Measurements from ENCODE around the gene KLHL12.

The KLHL12 gene

DNA sequence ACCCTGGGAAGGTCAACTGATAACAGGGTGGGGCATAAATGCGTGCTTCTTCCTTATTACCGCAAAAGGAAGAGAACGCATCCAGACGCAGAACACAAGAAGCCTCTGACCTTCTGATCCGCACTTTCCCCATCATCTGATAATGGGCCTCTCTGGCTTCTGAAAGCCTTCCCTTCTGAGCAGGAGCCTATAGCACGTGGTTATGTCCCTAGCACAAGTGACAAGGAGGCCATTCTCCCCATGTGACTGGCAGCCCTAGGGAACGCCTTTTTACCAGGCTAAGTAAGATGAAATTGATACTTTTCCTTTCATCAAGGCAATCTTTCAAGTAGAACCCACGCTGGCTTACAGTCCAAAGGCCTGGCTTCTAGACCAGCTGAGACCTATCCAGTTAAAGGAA lies 72.2 kb downstream of the KLHL12 start:
- no peak overlapping the region for H3K27ac ChIP-seq
- DNase-seq: no peak
- in situ Hi-C loops (cut with HindIII; ENCODE audit: low pct_ligation_motif_present, low sequenced_read_pairs): no loop called here
- H3K4me3 ChIP-seq (ENCODE audit: low read depth, low read length): no peak overlapping the region
- TF ChIP-seq, protein P1, sequence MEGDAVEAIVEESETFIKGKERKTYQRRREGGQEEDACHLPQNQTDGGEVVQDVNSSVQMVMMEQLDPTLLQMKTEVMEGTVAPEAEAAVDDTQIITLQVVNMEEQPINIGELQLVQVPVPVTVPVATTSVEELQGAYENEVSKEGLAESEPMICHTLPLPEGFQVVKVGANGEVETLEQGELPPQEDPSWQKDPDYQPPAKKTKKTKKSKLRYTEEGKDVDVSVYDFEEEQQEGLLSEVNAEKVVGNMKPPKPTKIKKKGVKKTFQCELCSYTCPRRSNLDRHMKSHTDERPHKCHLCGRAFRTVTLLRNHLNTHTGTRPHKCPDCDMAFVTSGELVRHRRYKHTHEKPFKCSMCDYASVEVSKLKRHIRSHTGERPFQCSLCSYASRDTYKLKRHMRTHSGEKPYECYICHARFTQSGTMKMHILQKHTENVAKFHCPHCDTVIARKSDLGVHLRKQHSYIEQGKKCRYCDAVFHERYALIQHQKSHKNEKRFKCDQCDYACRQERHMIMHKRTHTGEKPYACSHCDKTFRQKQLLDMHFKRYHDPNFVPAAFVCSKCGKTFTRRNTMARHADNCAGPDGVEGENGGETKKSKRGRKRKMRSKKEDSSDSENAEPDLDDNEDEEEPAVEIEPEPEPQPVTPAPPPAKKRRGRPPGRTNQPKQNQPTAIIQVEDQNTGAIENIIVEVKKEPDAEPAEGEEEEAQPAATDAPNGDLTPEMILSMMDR (IDR thresholded peaks at IDR 0.05; ENCODE audit: low read depth, low read length, missing control alignments): no peak
- no peaks in the 10 kb centered on the region for H3K36me3 ChIP-seq (replicated peaks)
- H3K27me3 ChIP-seq (replicated peaks): no peaks in the 10 kb centered on the region

DNA sequence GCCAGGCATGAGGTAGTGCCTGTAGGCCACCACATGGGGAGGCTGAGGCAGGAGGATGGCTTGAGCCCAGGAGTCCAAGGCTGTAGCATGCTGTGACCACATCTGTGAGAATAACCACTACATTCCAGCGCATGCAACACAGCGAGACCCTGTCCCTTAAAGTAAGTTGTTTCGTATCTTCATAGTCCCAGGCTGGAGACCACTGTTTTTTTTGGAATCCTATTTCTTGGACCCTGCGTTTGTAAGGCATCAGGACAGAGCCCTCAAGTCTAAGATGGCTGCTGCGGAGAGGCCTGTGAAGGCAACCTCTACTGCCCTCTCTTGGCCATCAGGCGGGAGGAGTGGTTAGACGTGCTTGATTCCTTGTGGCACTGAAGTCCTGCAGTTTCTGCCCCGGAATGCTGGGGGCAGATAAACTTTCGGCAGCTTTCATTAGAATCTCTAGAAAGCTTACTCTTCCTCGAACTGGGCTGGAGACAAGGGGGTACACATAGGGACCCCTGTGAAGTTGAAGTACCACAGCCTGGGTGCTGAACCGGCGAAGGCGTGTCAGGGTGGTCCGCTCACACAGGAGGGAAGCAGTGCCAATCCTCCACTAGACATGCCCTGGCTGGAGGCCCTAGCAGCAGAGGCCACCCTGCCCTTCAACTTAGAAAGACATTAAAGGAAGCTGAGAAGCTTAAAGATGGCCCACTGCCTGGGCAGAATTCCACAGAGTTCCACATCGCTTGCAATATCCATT lies 74.7 kb downstream of the KLHL12 start:
- in situ Hi-C loops (cut with HindIII; ENCODE audit: low pct_ligation_motif_present, low sequenced_read_pairs): no loop called here
- no peaks in the 10 kb centered on the region for H3K27me3 ChIP-seq (replicated peaks)
- no peak overlapping the region for H3K4me3 ChIP-seq (ENCODE audit: low read depth, low read length)
- no peaks in the 10 kb centered on the region for H3K36me3 ChIP-seq (replicated peaks)
- DNase-seq: peak; percentile 59
- no peak overlapping the region for H3K27ac ChIP-seq
- TF ChIP-seq, protein P1 (IDR thresholded peaks at IDR 0.05; ENCODE audit: low read depth, low read length, missing control alignments): peak; percentile 81

DNA sequence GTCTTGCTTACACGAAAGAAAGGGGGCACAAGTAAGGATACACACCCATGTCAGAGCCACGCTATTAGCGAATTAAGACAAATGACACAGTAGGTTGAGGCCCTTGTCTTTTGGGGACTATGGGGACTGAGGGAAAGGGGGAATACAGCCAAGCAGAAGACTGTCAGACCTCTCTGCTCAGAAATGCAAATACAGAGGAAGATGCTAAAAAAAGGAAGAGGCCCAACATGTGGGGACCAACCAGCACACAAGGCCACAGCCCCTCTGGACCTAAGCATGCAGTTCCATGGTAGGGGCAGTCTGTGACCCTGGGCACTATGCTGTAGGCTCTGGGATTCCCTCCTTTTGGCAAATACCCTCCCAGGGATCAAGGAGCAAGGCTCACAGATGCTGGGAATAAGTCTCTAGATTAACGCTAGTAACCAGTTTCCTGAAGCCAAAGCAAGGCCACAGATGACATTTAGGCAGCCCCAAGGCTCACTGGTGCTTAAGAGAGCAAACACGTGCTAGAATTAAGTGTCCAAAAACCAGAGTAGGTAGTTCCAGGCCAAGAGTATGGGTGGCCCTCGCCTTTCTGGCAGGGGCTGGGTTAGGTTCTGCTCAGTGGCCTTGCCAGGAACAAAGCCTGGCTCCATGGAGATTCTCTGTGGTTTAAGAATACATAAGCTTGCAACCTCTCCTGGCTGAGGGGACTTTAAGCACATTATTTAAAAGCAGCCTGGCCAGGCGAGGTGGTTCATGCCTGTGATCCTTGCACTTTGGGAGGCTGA lies 76.3 kb downstream of the KLHL12 start:
- no peak overlapping the region for H3K27ac ChIP-seq
- no peaks in the 10 kb centered on the region for H3K27me3 ChIP-seq (replicated peaks)
- TF ChIP-seq, protein P1 (IDR thresholded peaks at IDR 0.05; ENCODE audit: low read depth, low read length, missing control alignments): no peak
- H3K4me3 ChIP-seq (ENCODE audit: low read depth, low read length): no peak overlapping the region
- in situ Hi-C loops (cut with HindIII; ENCODE audit: low pct_ligation_motif_present, low sequenced_read_pairs): no loop called here
- no peaks in the 10 kb centered on the region for H3K36me3 ChIP-seq (replicated peaks)
- DNase-seq: no peak

DNA sequence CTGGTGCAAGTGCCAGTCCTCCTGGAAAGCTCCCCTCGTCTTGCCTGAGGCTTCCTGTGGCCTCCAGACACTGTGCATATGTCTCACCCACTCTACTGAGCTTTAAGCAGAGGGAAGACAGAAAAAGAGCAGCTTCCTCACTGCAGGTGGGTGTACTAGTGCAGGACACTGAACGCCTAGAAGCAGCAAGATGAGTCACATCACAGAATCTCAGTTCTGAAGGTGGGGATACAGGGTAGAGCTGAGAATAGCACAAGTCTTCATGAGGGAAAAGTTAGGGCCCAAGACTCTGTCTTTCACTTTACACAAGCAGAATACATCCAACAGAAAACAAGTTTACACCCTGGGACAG lies 78.9 kb downstream of the KLHL12 start:
- Histone ChIP-seq H3K27ac (no peak overlapping the region), H3K27me3 (replicated peaks) (no peaks in the 10 kb centered on the region), H3K36me3 (replicated peaks) (no peaks in the 10 kb centered on the region), H3K4me3 (ENCODE audit: low read depth, low read length) (no peak overlapping the region)
- TF ChIP-seq, protein P1 (IDR thresholded peaks at IDR 0.05; ENCODE audit: low read depth, low read length, missing control alignments): no peak
- in situ Hi-C loops (cut with HindIII; ENCODE audit: low pct_ligation_motif_present, low sequenced_read_pairs): no loop called here
- no peak for DNase-seq

DNA sequence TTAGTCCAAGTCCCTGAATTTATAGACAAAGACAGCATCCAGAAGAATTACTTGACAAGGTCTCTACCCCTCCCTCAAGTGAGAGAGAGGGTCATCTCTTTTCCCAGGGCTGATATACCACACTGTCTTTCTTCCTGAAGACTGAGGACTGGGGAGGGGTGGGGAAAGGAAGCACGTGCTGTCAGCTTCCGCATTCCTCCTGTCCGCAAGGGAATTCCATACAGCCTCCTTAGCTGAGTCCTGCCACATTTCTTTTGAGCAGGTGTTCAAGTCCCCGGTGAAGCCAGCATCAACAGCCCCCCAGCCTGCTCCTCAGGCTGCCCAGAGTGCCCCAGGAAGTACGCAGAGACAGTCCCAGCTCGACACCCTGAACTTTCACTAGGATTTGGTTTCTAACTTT lies 82.1 kb downstream of the KLHL12 start:
- H3K27ac ChIP-seq: no peak overlapping the region
- TF ChIP-seq, protein P1 (IDR thresholded peaks at IDR 0.05; ENCODE audit: low read depth, low read length, missing control alignments): no peak
- H3K4me3 ChIP-seq (ENCODE audit: low read depth, low read length): no peak overlapping the region
- no peaks in the 10 kb centered on the region for H3K27me3 ChIP-seq (replicated peaks)
- in situ Hi-C loops (cut with HindIII; ENCODE audit: low pct_ligation_motif_present, low sequenced_read_pairs): no loop called here
- H3K36me3 ChIP-seq (replicated peaks): no peaks in the 10 kb centered on the region
- no peak for DNase-seq

Measured in brain microvascular endothelial cell (primary cell).